ENCODE data around the gene MAP3K21. TPM values are rescaled to one million over a fixed set of nuclear protein-coding genes. Genes with fewer than 3 reads are reported as not detected.

Gene MAP3K21
- total and polyA plus RNA-seq, 2 of the 4 experiments (the other 2 are of a cell fraction) = 0.15 to 0.18 TPM

DNA sequence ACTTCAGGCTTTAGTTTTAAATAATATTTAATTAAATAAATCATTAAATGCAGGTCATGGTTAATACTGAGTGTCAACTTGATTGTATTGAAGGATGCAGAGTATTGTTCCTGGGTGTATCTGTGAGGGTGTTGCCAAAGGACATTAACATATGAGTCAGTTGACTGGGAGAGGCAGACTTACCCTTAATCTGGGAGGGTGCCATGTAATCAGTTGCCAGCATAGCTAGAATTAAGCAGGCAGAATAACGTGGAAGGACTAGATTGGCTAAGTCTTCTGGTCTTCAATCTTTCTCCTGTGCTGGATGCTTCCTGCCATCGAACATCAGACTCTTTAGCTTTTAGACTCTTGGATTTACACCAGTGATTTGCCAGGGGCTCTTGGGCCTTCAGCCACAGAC, 85.3 kb downstream of the MAP3K21 start:
- intact Hi-C loops (cut with micrococcal nuclease) = no loop called here

More for the DNA sequence above, 85.3 kb downstream of the MAP3K21 start:
- no peak overlapping the region for H2BK5ac ChIP-seq (ENCODE audit: low read depth, low read length, poor library complexity, severe bottlenecking)
- H3K14ac ChIP-seq (replicated peaks; ENCODE audit: low read depth, low read length) = no peak overlapping the region
- H3K4me3 ChIP-seq (ENCODE audit: insufficient read depth, low read depth, low read length) = no peak overlapping the region
- no TSS peak for BruUV-seq (replicated peaks)
- DNase-seq (no peak), ATAC-seq (ENCODE audit: low read depth) (no peak)
- no peaks in the 10 kb centered on the region for H3K36me3 ChIP-seq (ENCODE audit: control insufficient read depth, insufficient read depth, low read length)
- TF ChIP-seq RFX5 (IDR thresholded peaks at IDR 0.05; ENCODE audit: low read depth, low read length) = no peak
- TF ChIP-seq, protein P1, sequence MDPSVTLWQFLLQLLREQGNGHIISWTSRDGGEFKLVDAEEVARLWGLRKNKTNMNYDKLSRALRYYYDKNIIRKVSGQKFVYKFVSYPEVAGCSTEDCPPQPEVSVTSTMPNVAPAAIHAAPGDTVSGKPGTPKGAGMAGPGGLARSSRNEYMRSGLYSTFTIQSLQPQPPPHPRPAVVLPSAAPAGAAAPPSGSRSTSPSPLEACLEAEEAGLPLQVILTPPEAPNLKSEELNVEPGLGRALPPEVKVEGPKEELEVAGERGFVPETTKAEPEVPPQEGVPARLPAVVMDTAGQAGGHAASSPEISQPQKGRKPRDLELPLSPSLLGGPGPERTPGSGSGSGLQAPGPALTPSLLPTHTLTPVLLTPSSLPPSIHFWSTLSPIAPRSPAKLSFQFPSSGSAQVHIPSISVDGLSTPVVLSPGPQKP (IDR thresholded peaks at IDR 0.05; ENCODE audit: borderline replicate concordance, low read depth, low read length) = no peak
- no peak for TF ChIP-seq FOS (IDR thresholded peaks at IDR 0.05; ENCODE audit: low read depth, low read length)
- TF ChIP-seq BHLHE40 (IDR thresholded peaks at IDR 0.05; ENCODE audit: low read depth, low read length) = no peak
- no peak for TF ChIP-seq MAZ (IDR thresholded peaks at IDR 0.05; ENCODE audit: borderline replicate concordance, low read depth, low read length)
- TF ChIP-seq, protein P2, sequence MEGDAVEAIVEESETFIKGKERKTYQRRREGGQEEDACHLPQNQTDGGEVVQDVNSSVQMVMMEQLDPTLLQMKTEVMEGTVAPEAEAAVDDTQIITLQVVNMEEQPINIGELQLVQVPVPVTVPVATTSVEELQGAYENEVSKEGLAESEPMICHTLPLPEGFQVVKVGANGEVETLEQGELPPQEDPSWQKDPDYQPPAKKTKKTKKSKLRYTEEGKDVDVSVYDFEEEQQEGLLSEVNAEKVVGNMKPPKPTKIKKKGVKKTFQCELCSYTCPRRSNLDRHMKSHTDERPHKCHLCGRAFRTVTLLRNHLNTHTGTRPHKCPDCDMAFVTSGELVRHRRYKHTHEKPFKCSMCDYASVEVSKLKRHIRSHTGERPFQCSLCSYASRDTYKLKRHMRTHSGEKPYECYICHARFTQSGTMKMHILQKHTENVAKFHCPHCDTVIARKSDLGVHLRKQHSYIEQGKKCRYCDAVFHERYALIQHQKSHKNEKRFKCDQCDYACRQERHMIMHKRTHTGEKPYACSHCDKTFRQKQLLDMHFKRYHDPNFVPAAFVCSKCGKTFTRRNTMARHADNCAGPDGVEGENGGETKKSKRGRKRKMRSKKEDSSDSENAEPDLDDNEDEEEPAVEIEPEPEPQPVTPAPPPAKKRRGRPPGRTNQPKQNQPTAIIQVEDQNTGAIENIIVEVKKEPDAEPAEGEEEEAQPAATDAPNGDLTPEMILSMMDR (conservative IDR thresholded peaks at IDR 0.05; ENCODE audit: low read depth, low read length) = no peak
- TF ChIP-seq RAD21 (IDR thresholded peaks at IDR 0.05; ENCODE audit: low read length) = no peak
- TF ChIP-seq USF2 (IDR thresholded peaks at IDR 0.05; ENCODE audit: low read depth, low read length) = no peak
- TF ChIP-seq CEBPB (IDR thresholded peaks at IDR 0.05; ENCODE audit: low read depth, low read length) = no peak
- no peak for TF ChIP-seq POLR2A (IDR thresholded peaks at IDR 0.05; ENCODE audit: low read depth, low read length)
- no peak for TF ChIP-seq RCOR1 (IDR thresholded peaks at IDR 0.05; ENCODE audit: insufficient replicate concordance, low read length)
- no peak for TF ChIP-seq MXI1 (IDR thresholded peaks at IDR 0.05; ENCODE audit: borderline replicate concordance, low read depth, low read length)
- TF ChIP-seq NFE2L2 (IDR thresholded peaks at IDR 0.05; ENCODE audit: low read depth, low read length) = no peak
- TF ChIP-seq CHD1 (IDR thresholded peaks at IDR 0.05; ENCODE audit: low read depth, low read length) = no peak
- no peak for TF ChIP-seq SMC3 (IDR thresholded peaks at IDR 0.05; ENCODE audit: low read depth, low read length)
- CTCF ChIA-PET = no interaction called here
- no peak overlapping the region for H2BK15ac ChIP-seq (ENCODE audit: low read depth, low read length)
- H4K8ac ChIP-seq (ENCODE audit: low read depth in 2 of 2, low read length in 2 of 2) = no peak overlapping the region
- H2AFZ ChIP-seq (replicated peaks; ENCODE audit: low read length, poor library complexity) = no peak overlapping the region
- H3K27ac ChIP-seq (ENCODE audit: insufficient read depth, low read length) = no peak overlapping the region
- no peaks in the 10 kb centered on the region for H3K4me1 ChIP-seq (ENCODE audit: control insufficient read depth, insufficient read depth, low read length)
- H3K4ac ChIP-seq (ENCODE audit: low read depth, low read length) = no peak overlapping the region
- no peak overlapping the region for H2BK20ac ChIP-seq (ENCODE audit: low read depth, low read length)
- in situ Hi-C loops (cut with MboI; ENCODE audit: low sequenced_read_pairs) (no loop called here), dilution Hi-C loops (cut with HindIII; ENCODE audit: low sequenced_read_pairs, unreplicated experiment) (no loop called here)
- H4K20me1 ChIP-seq (ENCODE audit: insufficient read depth, low read length) = no peaks in the 10 kb centered on the region
- H4K91ac ChIP-seq (ENCODE audit: insufficient read depth, low read depth, low read length) = no peak overlapping the region
- 0 out of 2 replicates have a peak, but pooled peaks cover 5% of the 10 kb centered on the region for H3K9me3 ChIP-seq (ENCODE audit: control insufficient read depth, insufficient read depth, low read length)
- no CpG with 5 or more reads among the region's 2 CpGs for WGBS, 2 experiments (ENCODE audit: extremely low coverage in 2 of 2, insufficient read length in 1 of 2)
- H3K23ac ChIP-seq (ENCODE audit: low read depth, low read length) = no peak overlapping the region
- no peak overlapping the region for H3K18ac ChIP-seq (ENCODE audit: low read depth, low read length)
- no peak overlapping the region for H3K4me2 ChIP-seq (ENCODE audit: low read depth, low read length)
- no peak overlapping the region for H2BK120ac ChIP-seq (ENCODE audit: low read depth, low read length)
- no peaks in the 10 kb centered on the region for H3K9me1 ChIP-seq (ENCODE audit: insufficient read depth, low read length)
- no peak overlapping the region for H3K56ac ChIP-seq (ENCODE audit: extremely low read depth, insufficient read depth, low read length)
- H2AK9ac ChIP-seq (replicated peaks; ENCODE audit: low read depth, low read length, poor library complexity) = no peak overlapping the region
- H3K9ac ChIP-seq (ENCODE audit: low read depth, low read length) = no peak overlapping the region
- H2AK5ac ChIP-seq (ENCODE audit: low read depth, low read length) = no peak overlapping the region
- H3K27me3 ChIP-seq (ENCODE audit: control insufficient read depth, insufficient read depth, low read length) = no peaks in the 10 kb centered on the region
- H3K79me1 ChIP-seq (ENCODE audit: low read depth in 1 of 2, low read length in 2 of 2) = no peaks in the 10 kb centered on the region
- no peak overlapping the region for H4K5ac ChIP-seq (ENCODE audit: low read depth, low read length)
- POLR2A ChIA-PET (ENCODE audit: unreplicated experiment) = no interaction called here
